Karpas-422 (cell line): ENCODE measurements around the gene ABCB8. TPM values are rescaled to one million over a fixed set of nuclear protein-coding genes. Genes with fewer than 3 reads are reported as not detected.

Experiments used
- DNase-seq: peaks from one replicate; pipeline ENCODE4 v3.0.0-alpha.2; 2015
- H2AFZ ChIP-seq: fragments of 200-600 bp; sonication (generic); 2 replicates; pipeline ENCODE4 v1.6.1; 2014; ENCODE audit warnings: antibody characterized with exemption, low read length, mixed read lengths
- H3K27ac ChIP-seq: fragments of 200-600 bp; sonication (generic); 2 replicates; pipeline ENCODE4 v1.5.1; 2014; ENCODE audit warnings: mild to moderate bottlenecking, low read length, moderate library complexity
- H3K27me3 ChIP-seq: fragments of 200-600 bp; sonication (generic); 2 replicates; pipeline ENCODE4 v1.6.1; 2014; ENCODE audit warnings: low read length, mixed read lengths
- H3K36me3 ChIP-seq: fragments of 200-600 bp; sonication (generic); 2 replicates; pipeline ENCODE4 v1.6.1; 2014; ENCODE audit warnings: low read length, mixed read lengths; ENCODE audit not compliant: insufficient read depth
- H3K4me1 ChIP-seq: fragments of 200-600 bp; sonication (generic); 2 replicates; pipeline ENCODE4 v1.6.1; 2014; ENCODE audit warnings: mild to moderate bottlenecking, low read length, mixed read lengths
- H3K4me2 ChIP-seq: fragments of 200-600 bp; sonication (generic); 2 replicates; pipeline ENCODE4 v1.6.1; 2014; ENCODE audit warnings: low read length, low read depth, mild to moderate bottlenecking; ENCODE audit not compliant: poor library complexity, severe bottlenecking
- H3K4me3 ChIP-seq: fragments of 200-600 bp; sonication (generic); 2 replicates; pipeline ENCODE4 v1.5.1; 2014; ENCODE audit warnings: mild to moderate bottlenecking, antibody characterized with exemption, low read length, mixed read lengths
- H3K79me2 ChIP-seq: fragments of 200-600 bp; sonication (generic); 2 replicates; pipeline ENCODE4 v1.6.1; 2014; ENCODE audit warnings: mild to moderate bottlenecking, low read length, mixed read lengths
- H3K9ac ChIP-seq: fragments of 200-600 bp; sonication (generic); 2 replicates; pipeline ENCODE4 v1.6.0; 2014; ENCODE audit warnings: low read length
- H3K9me2 ChIP-seq: fragments of 200-600 bp; sonication (generic), shearing (Covaris generic); replicated peaks from 2 replicates; pipeline ENCODE4 v1.6.0; 2014; ENCODE audit warnings: mild to moderate bottlenecking, low read length, moderate library complexity; ENCODE audit not compliant: insufficient read depth
- H3K9me3 ChIP-seq: fragments of 300-700, 200-600 bp; sonication (generic); 2 replicates; pipeline ENCODE4 v1.6.1; 2014; ENCODE audit warnings: low read length, mixed read lengths
- H4K20me1 ChIP-seq: fragments of 200-600 bp; sonication (generic); 2 replicates; pipeline ENCODE4 v1.6.1; 2014; ENCODE audit warnings: mild to moderate bottlenecking, antibody characterized with exemption, low read length, low read depth; ENCODE audit not compliant: insufficient read depth
- total RNA-seq: library from RNA; depleted of rRNA; stranded (reverse); fragments of >200 nt; shearing (Covaris generic); gene quantifications from 2 replicates; pipeline ENCODE4 v1.2.3, GENCODE V29; 2014; ENCODE audit warnings: low replicate concordance

The ABCB8 gene
- total RNA-seq, 1 experiment from 2014 or later, result 19.0 TPM

DNA sequence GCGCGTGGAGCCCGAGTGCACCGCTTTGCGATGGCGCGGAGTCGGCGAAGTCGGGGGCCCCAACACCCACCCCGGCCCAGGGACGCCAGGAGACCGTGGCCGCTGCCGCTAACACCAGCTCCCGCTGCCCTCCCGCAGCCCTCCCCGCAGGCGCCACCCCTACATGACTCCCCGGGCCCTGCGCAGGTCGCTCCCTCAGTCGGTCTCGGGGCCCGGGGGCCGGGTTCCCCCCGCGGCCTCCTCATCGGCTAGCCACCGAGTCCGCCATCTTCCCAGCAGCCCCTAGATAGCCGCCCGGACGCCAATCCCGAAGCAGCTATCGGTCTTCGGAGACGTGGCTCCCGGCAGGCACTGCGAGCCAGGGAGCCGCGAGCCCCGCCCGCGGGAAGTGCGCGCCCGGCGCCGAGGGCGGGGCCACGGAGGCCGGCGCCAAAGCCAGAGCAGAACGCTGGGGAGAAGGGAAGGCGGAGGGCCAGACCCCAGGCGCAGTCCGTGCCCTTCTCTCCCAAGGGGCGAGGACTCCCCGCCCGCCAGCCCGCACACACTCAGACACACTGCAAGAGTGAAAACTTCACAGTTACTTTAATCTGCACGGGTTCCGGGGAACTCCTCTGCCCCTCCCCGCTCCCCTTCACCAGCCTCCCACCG lies 52.4 kb downstream of the ABCB8 start, which contains the start of gene FASTK:
Gene FASTK (minus strand): TSS at position 288 of the 648 bp plus-strand sequence. CDS start 43 bp downstream, at position 245.
- Histone ChIP-seq H3K27me3 (no peaks in the 10 kb centered on the region), H3K4me2 (peak within 1 kb of the TSS; percentile 77), H3K9ac (peak within 1 kb of the TSS; percentile 94), H4K20me1 (peaks cover 4% of the 10 kb centered on the region; the same call in 1 of the 2 replicates), H3K9me3 (no peaks in the 10 kb centered on the region), H3K4me3 (peak within 1 kb of the TSS; percentile 93), H2AFZ (no peak within 1 kb of the TSS; the same call in 1 of the 2 replicates), H3K36me3 (peaks cover 2% of the 10 kb centered on the region), H3K79me2 (peaks cover 41% of the 10 kb centered on the region), H3K4me1 (peaks cover 45% of the 10 kb centered on the region), H3K27ac (peak within 1 kb of the TSS; percentile 51; the same call in 1 of the 2 replicates), H3K9me2 (no peaks in the 10 kb centered on the region)
- DNase-seq, result peak; percentile 95

DNA sequence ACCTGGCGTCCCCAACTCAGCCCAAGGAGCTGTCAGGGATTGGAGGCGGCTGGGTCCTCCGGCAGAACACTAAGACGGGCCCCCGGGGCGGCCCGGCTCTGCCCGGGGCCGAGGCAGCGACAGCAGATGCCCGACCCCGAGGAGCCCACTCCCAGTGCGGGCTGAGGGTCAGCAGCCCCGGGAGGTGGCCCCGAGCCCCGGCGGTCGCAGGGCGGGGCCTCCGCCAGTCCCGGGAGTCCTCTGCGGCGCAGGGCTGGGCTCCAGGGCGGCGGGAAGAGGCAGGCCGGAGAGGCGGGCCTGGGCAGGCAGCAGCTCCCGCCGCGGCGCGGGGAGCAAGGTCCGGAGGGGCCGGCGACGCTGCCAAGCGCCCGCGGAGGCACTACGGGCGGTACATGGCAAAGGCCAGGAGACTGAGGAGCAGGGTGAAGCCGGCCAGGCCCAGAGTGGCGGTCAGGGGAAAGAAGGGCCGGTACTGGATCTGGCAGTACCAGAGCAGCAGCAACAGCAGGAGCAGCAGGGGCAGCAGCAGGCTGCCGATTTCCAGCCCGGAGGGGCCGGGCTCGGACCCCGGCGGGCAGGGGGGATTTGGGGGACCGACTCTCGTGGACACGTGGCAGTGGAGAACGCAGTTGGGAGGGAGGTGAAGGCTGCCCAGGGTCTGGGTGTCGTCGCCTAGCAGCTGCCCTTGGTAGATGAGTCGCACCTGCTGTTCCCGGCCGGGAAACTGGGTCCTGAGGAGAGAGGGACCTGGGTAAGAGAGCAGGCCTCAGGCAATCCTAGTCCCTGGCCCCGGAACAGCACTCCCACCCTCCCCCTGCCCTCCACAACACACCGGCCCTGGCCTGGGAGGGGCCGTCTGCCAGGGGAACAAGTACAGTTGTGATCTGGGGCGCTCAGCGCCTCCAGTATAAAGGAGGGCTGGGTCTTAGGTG lies 53.2 kb downstream of the ABCB8 start:
- H2AFZ ChIP-seq, result no peak overlapping the region

GRCh38 chr7:151082141-151083070 lies 54.2 kb downstream of the ABCB8 start:
- Histone ChIP-seq H3K4me3 (peak overlapping the region; percentile 93), H3K36me3 (no peaks in the 10 kb centered on the region; the same call in 1 of the 2 replicates), H2AFZ (peak overlapping the region; percentile 85; the same call in 1 of the 2 replicates), H3K9me3 (no peaks in the 10 kb centered on the region), H3K27me3 (no peaks in the 10 kb centered on the region), H4K20me1 (peaks cover 4% of the 10 kb centered on the region; the same call in 1 of the 2 replicates), H3K27ac (peak overlapping the region; percentile 63), H3K79me2 (peaks cover 41% of the 10 kb centered on the region), H3K4me2 (peak overlapping the region; percentile 77), H3K4me1 (peaks cover 45% of the 10 kb centered on the region), H3K9ac (peak overlapping the region; percentile 94), H3K9me2 (no peaks in the 10 kb centered on the region)
- DNase-seq, result no peak

More for the DNA sequence above, 53.2 kb downstream of the ABCB8 start:
- no peak for DNase-seq
- Histone ChIP-seq H3K4me1 (peaks cover 45% of the 10 kb centered on the region), H3K36me3 (peaks cover 2% of the 10 kb centered on the region; the same call in 1 of the 2 replicates), H3K27ac (no peak overlapping the region), H4K20me1 (peaks cover 4% of the 10 kb centered on the region; the same call in 1 of the 2 replicates), H3K4me3 (peak overlapping the region; percentile 93; the same call in 1 of the 2 replicates), H3K4me2 (peak overlapping the region; percentile 77), H3K9me2 (no peaks in the 10 kb centered on the region), H3K9ac (peak overlapping the region; percentile 94), H3K79me2 (peaks cover 41% of the 10 kb centered on the region), H3K27me3 (no peaks in the 10 kb centered on the region), H3K9me3 (no peaks in the 10 kb centered on the region)

GRCh38 chr7:151083071-151083823 lies 55.0 kb downstream of the ABCB8 start, which contains the start of gene TMUB1:
Gene TMUB1, minus strand, starts transcription at chr7:151083493. Its CDS starts 930 bp downstream, at chr7:151082563.
- Histone ChIP-seq H3K9me2 (no peaks in the 10 kb centered on the region), H3K79me2 (peaks cover 41% of the 10 kb centered on the region), H3K27ac (peak within 1 kb of the TSS; percentile 63), H4K20me1 (peaks cover 4% of the 10 kb centered on the region; the same call in 1 of the 2 replicates), H3K4me1 (peaks cover 45% of the 10 kb centered on the region), H3K9me3 (no peaks in the 10 kb centered on the region), H2AFZ (peak within 1 kb of the TSS; percentile 85), H3K36me3 (no peaks in the 10 kb centered on the region; the same call in 1 of the 2 replicates), H3K27me3 (no peaks in the 10 kb centered on the region), H3K4me3 (peak within 1 kb of the TSS; percentile 93), H3K9ac (peak within 1 kb of the TSS; percentile 94), H3K4me2 (peak within 1 kb of the TSS; percentile 77)
- peak; percentile 92 for DNase-seq

- Histone ChIP-seq H3K4me3 (peak overlapping the region; percentile 93), H3K4me1 (peaks cover 42% of the 10 kb centered on the region), H3K79me2 (peaks cover 37% of the 10 kb centered on the region), H3K27ac (no peak overlapping the region), H3K9me2 (no peaks in the 10 kb centered on the region), H3K9me3 (no peaks in the 10 kb centered on the region), H3K36me3 (no peaks in the 10 kb centered on the region; the same call in 1 of the 2 replicates), H3K9ac (peak overlapping the region; percentile 94), H4K20me1 (peaks cover 4% of the 10 kb centered on the region; the same call in 1 of the 2 replicates), H3K4me2 (peak overlapping the region; percentile 77), H3K27me3 (no peaks in the 10 kb centered on the region), H2AFZ (peak overlapping the region; percentile 85)
- no peak for DNase-seq
Measured at GRCh38 chr7:151083824-151084160, 55.5 kb downstream of the ABCB8 start.

DNA sequence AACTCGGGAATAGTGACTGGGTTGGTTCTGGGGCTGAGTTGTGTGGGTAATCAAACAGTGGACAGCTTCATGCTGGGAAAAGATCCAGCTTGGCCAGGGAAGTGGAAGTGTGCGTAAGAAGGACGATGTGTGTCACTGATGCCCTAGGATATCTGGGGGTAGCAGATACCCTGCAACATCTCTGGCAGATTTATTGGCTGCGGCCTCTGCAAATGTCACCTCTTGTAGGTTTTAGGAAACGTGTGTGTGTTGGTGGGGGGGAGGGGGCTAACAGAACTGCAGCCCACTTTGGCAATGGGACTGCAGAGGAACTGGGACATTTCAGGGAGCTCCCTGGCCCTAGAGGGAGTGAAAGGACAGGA lies 57.1 kb downstream of the ABCB8 start:
- H3K9me3 ChIP-seq, result no peaks in the 10 kb centered on the region
- H3K27me3 ChIP-seq, result no peaks in the 10 kb centered on the region
- no peaks in the 10 kb centered on the region for H3K9me2 ChIP-seq
- no peak overlapping the region for H2AFZ ChIP-seq
- no peaks in the 10 kb centered on the region for H4K20me1 ChIP-seq
- no peak overlapping the region for H3K9ac ChIP-seq
- H3K36me3 ChIP-seq, result no peaks in the 10 kb centered on the region
- H3K79me2 ChIP-seq, result peaks cover 22% of the 10 kb centered on the region
- no peak for DNase-seq
- H3K4me2 ChIP-seq, result no peak overlapping the region
- peaks cover 32% of the 10 kb centered on the region for H3K4me1 ChIP-seq
- no peak overlapping the region for H3K27ac ChIP-seq
- no peak overlapping the region for H3K4me3 ChIP-seq
